ENCODE results near the gene AOAH. TPM values are rescaled to one million over a fixed set of nuclear protein-coding genes. Genes with fewer than 3 reads are reported as not detected.

The AOAH gene
- total RNA-seq, 1 experiment from 2014 or later, result not detected

DNA sequence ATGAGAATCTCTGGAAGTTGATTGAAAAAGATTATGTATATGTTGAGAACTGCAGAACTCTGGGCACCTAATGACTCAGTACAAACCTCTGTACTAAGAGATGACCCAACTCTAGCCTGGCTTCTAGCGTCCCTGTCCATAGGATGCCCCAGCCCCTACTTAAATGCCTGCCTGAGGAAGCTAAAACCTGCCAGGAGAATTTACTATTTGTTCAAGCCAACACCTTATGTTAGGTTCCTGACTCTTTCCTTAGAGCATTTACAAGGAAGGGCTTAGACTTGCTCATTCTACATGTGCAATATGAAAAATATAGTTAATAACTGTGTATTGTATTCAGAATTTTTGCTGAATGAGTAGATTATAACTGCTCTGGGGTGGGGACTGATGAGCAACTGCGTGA is 37.5 kb upstream of the AOAH start:
- no peak for DNase-seq (ENCODE audit: low spot score)
- intact Hi-C loops (cut with micrococcal nuclease; ENCODE audit: unreplicated experiment), result no loop called here
- Histone ChIP-seq H3K27me3 (replicated peaks; ENCODE audit: insufficient read depth, low read depth, low read length, poor library complexity) (no peaks in the 10 kb centered on the region), H3K27ac (ENCODE audit: low read depth, low read length, poor library complexity, severe bottlenecking) (no peak overlapping the region), H3K4me1 (ENCODE audit: insufficient read depth, low read length, poor library complexity, severe bottlenecking) (no peaks in the 10 kb centered on the region), H3K9me3 (ENCODE audit: low read depth, low read length, poor library complexity, severe bottlenecking) (no peaks in the 10 kb centered on the region), H3K4me3 (ENCODE audit: low read depth, low read length, poor library complexity, severe bottlenecking) (no peak overlapping the region), H3K36me3 (ENCODE audit: insufficient read depth, low read length, poor library complexity, severe bottlenecking) (no peaks in the 10 kb centered on the region)
- CTCF ChIA-PET, result no interaction called here
- no peak for TF ChIP-seq EZH2 (IDR thresholded peaks at IDR 0.05; ENCODE audit: borderline replicate concordance, low read depth, low read length, poor library complexity, severe bottlenecking)
- POLR2A ChIA-PET (ENCODE audit: low non-redundant PET), result no interaction called here
- no TSS peak for BruUV-seq (replicated peaks)

DNA sequence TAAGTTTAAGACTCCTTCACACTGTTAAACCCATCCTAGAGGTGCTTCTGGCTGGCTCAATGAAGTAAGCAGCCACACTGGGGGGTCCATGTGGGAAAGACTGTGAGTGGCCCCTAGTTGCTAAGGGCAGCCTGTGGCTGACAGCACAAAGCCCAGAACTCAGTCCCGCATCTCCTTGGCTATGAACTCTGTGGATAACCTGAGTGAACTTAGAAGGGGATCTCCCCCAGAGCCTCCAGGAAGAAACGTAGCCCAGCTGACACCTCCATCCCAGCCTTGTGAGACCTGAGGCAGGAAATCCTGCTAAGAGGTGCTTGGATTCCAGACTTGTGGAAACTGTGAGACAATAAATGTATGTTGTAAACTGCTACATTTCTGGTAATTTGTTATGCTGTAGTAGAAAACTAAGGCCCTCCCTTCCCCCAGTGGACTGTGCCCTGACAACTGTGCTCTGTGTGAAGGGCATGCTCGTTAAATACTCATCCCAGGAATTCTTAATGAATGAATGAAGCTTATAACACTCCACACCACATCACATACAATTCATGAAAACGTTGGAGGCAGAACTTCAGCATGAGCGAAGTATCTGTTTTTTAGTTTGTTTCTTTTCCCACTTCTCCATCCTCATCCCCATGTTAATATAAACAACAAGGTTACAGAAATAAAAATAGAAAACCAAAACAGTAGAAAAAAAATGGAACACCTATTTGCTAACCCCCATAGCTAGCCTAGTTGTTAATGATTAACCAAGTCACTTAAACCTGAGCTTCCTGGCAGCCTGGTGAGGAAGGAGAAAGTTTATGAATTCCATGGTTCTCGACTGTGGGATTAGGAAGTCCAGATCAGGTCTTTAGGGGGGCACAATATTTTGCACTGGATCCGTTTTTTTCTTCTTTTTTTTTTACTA is 36.8 kb upstream of the AOAH start:
- intact Hi-C loops (cut with micrococcal nuclease; ENCODE audit: unreplicated experiment), result no loop called here
- no peak for DNase-seq (ENCODE audit: low spot score)
- Histone ChIP-seq H3K9me3 (ENCODE audit: low read depth, low read length, poor library complexity, severe bottlenecking) (no peaks in the 10 kb centered on the region), H3K27me3 (replicated peaks; ENCODE audit: insufficient read depth, low read depth, low read length, poor library complexity) (no peaks in the 10 kb centered on the region), H3K27ac (ENCODE audit: low read depth, low read length, poor library complexity, severe bottlenecking) (no peak overlapping the region), H3K36me3 (ENCODE audit: insufficient read depth, low read length, poor library complexity, severe bottlenecking) (no peaks in the 10 kb centered on the region), H3K4me1 (ENCODE audit: insufficient read depth, low read length, poor library complexity, severe bottlenecking) (no peaks in the 10 kb centered on the region), H3K4me3 (ENCODE audit: low read depth, low read length, poor library complexity, severe bottlenecking) (no peak overlapping the region)
- no TSS peak for BruUV-seq (replicated peaks)
- ChIA-PET POLR2A (ENCODE audit: low non-redundant PET) (no interaction called here), CTCF (no interaction called here)
- TF ChIP-seq, protein P1, sequence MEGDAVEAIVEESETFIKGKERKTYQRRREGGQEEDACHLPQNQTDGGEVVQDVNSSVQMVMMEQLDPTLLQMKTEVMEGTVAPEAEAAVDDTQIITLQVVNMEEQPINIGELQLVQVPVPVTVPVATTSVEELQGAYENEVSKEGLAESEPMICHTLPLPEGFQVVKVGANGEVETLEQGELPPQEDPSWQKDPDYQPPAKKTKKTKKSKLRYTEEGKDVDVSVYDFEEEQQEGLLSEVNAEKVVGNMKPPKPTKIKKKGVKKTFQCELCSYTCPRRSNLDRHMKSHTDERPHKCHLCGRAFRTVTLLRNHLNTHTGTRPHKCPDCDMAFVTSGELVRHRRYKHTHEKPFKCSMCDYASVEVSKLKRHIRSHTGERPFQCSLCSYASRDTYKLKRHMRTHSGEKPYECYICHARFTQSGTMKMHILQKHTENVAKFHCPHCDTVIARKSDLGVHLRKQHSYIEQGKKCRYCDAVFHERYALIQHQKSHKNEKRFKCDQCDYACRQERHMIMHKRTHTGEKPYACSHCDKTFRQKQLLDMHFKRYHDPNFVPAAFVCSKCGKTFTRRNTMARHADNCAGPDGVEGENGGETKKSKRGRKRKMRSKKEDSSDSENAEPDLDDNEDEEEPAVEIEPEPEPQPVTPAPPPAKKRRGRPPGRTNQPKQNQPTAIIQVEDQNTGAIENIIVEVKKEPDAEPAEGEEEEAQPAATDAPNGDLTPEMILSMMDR (conservative IDR thresholded peaks at IDR 0.05; ENCODE audit: low read depth, low read length), result no peak
- TF ChIP-seq EZH2 (IDR thresholded peaks at IDR 0.05; ENCODE audit: borderline replicate concordance, low read depth, low read length, poor library complexity, severe bottlenecking), result no peak

DNA sequence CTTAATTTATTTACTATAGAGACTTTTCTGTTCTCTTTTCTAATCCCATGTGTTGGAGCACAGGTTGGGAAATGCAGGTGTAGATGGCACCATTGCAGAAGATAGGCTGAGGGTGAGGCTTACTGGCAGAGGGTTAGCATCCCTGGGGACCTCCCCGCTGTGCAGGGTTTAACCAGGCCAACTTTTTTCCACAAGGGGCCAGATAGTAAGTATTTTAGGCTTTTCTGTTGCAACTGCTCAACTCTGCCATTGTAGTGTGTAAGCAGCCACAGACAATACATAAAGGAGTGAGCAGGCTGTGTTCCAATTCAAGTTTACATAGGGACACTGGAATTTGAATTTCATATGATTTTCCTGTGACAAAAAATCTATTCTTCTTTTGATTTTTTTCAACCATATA is 34.6 kb upstream of the AOAH start:
- Histone ChIP-seq H3K9me3 (ENCODE audit: low read depth, low read length, poor library complexity, severe bottlenecking) (no peaks in the 10 kb centered on the region), H3K4me3 (ENCODE audit: low read depth, low read length, poor library complexity, severe bottlenecking) (no peak overlapping the region), H3K4me1 (ENCODE audit: insufficient read depth, low read length, poor library complexity, severe bottlenecking) (no peaks in the 10 kb centered on the region), H3K27ac (ENCODE audit: low read depth, low read length, poor library complexity, severe bottlenecking) (no peak overlapping the region), H3K27me3 (replicated peaks; ENCODE audit: insufficient read depth, low read depth, low read length, poor library complexity) (no peaks in the 10 kb centered on the region), H3K36me3 (ENCODE audit: insufficient read depth, low read length, poor library complexity, severe bottlenecking) (no peaks in the 10 kb centered on the region)
- BruUV-seq (replicated peaks), result no TSS peak
- ChIA-PET CTCF (no interaction called here), POLR2A (ENCODE audit: low non-redundant PET) (no interaction called here)
- no peak for TF ChIP-seq EZH2 (IDR thresholded peaks at IDR 0.05; ENCODE audit: borderline replicate concordance, low read depth, low read length, poor library complexity, severe bottlenecking)
- TF ChIP-seq, protein P1 (conservative IDR thresholded peaks at IDR 0.05; ENCODE audit: low read depth, low read length), result no peak
- no peak for DNase-seq (ENCODE audit: low spot score)
- intact Hi-C loops (cut with micrococcal nuclease; ENCODE audit: unreplicated experiment), result no loop called here

DNA sequence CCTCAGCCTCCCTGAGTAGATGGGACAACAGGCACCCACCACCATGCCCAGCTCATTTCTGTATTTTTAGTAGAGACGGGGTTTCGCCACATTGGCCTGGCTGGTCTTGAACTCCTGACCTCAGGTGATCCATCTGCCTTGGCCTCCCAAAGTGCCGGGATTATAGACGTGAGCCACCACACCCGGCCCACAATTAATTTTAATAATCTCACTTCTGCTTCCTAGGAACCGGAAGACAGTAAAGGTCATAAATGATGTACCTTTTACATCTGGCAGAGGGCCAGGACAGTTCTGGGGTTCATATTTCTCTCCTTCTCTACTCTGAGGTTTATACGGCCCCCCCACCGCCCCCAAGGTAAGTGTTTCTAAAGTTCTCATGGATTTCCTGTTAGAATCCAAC is 31.2 kb upstream of the AOAH start:
- Histone ChIP-seq H3K4me1 (ENCODE audit: insufficient read depth, low read length, poor library complexity, severe bottlenecking) (no peaks in the 10 kb centered on the region), H3K9me3 (ENCODE audit: low read depth, low read length, poor library complexity, severe bottlenecking) (no peaks in the 10 kb centered on the region), H3K36me3 (ENCODE audit: insufficient read depth, low read length, poor library complexity, severe bottlenecking) (no peaks in the 10 kb centered on the region), H3K4me3 (ENCODE audit: low read depth, low read length, poor library complexity, severe bottlenecking) (no peak overlapping the region), H3K27me3 (replicated peaks; ENCODE audit: insufficient read depth, low read depth, low read length, poor library complexity) (no peaks in the 10 kb centered on the region), H3K27ac (ENCODE audit: low read depth, low read length, poor library complexity, severe bottlenecking) (no peak overlapping the region)
- DNase-seq (ENCODE audit: low spot score), result no peak
- ChIA-PET CTCF (no interaction called here), POLR2A (ENCODE audit: low non-redundant PET) (no interaction called here)
- TF ChIP-seq EZH2 (IDR thresholded peaks at IDR 0.05; ENCODE audit: borderline replicate concordance, low read depth, low read length, poor library complexity, severe bottlenecking), result no peak
- TF ChIP-seq, protein P1 (conservative IDR thresholded peaks at IDR 0.05; ENCODE audit: low read depth, low read length), result no peak
- BruUV-seq (replicated peaks), result no TSS peak
- intact Hi-C loops (cut with micrococcal nuclease; ENCODE audit: unreplicated experiment), result no loop called here
